HG03575 (cell line): ENCODE measurements around the gene WNT3A.

Experiments
- ATAC-seq: cut with Tn5 transposase; IDR thresholded peaks from one replicate; pipeline ENCODE4 v1.9.1; 2021; ENCODE audit not compliant: unreplicated experiment, insufficient number of reproducible peaks, low FRiP score; ENCODE audit errors: extremely low read depth

The WNT3A gene

GRCh38 chr1:228022571-228023293 lies 15.9 kb downstream of the WNT3A start:
- ATAC-seq, result no peak

GRCh38 chr1:228023294-228023639 lies 16.5 kb downstream of the WNT3A start:
- no peak for ATAC-seq

GRCh38 chr1:228029281-228029680 lies 22.5 kb downstream of the WNT3A start:
- no peak for ATAC-seq

GRCh38 chr1:228030451-228031201 lies 23.8 kb downstream of the WNT3A start:
- ATAC-seq, result no peak

GRCh38 chr1:228031276-228031995 lies 24.6 kb downstream of the WNT3A start:
- ATAC-seq, result no peak

GRCh38 chr1:228032041-228032440 lies 25.2 kb downstream of the WNT3A start:
- no peak for ATAC-seq

GRCh38 chr1:228033376-228033775 lies 26.6 kb downstream of the WNT3A start:
- no peak for ATAC-seq

- no peak for ATAC-seq
Measured at GRCh38 chr1:228034954-228035837, 28.4 kb downstream of the WNT3A start.

GRCh38 chr1:228035844-228036243 lies 29.0 kb downstream of the WNT3A start:
- ATAC-seq, result no peak

- no peak for ATAC-seq
Measured at GRCh38 chr1:228036701-228037231, 30.0 kb downstream of the WNT3A start.

GRCh38 chr1:228037401-228038386 lies 30.9 kb downstream of the WNT3A start:
- peak; percentile 64 for ATAC-seq

GRCh38 chr1:228038387-228039005 lies 31.7 kb downstream of the WNT3A start:
- ATAC-seq, result no peak

- ATAC-seq, result no peak
Measured at GRCh38 chr1:228039006-228039903, 32.5 kb downstream of the WNT3A start.

- no peak for ATAC-seq
Measured at GRCh38 chr1:228039986-228040385, 33.2 kb downstream of the WNT3A start.

GRCh38 chr1:228041316-228041715 lies 34.5 kb downstream of the WNT3A start:
- no peak for ATAC-seq

GRCh38 chr1:228042508-228042907 lies 35.7 kb downstream of the WNT3A start:
- no peak for ATAC-seq
